Measurements from ENCODE around the gene EPHA3.

DNA sequence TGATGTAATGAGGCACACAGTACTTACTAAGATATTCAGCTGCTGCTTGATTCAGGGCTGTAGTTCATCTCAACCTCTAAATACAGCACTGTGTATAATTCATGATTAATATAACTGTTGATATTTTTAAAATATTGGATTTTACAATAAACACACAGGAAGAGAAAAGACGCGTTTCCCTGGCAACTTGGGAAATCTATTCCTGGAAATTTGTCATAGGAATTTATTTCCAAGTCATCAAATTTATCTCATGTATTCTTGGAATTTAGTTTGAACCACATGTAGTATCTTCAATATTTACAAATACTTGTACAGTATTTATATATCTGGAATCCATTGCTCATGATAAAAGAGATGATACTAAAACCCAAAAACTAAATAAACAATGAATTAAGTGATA is 30.6 kb downstream of the EPHA3 start:
- TF ChIP-seq TAF1 (IDR thresholded peaks at IDR 0.05; ENCODE audit: borderline replicate concordance, low read depth, low read length) (no peak), POLR2A (IDR thresholded peaks at IDR 0.05; ENCODE audit: low read depth, low read length) (no peak)
